HG03558 (cell line): ENCODE measurements around the gene SRBD1.

ENCODE experiments used
- ATAC-seq: cut with Tn5 transposase; IDR thresholded peaks from one replicate; pipeline ENCODE4 v1.9.1; 2021; ENCODE audit warnings: moderate number of reproducible peaks; ENCODE audit not compliant: unreplicated experiment; ENCODE audit errors: extremely low read depth

The SRBD1 gene

DNA sequence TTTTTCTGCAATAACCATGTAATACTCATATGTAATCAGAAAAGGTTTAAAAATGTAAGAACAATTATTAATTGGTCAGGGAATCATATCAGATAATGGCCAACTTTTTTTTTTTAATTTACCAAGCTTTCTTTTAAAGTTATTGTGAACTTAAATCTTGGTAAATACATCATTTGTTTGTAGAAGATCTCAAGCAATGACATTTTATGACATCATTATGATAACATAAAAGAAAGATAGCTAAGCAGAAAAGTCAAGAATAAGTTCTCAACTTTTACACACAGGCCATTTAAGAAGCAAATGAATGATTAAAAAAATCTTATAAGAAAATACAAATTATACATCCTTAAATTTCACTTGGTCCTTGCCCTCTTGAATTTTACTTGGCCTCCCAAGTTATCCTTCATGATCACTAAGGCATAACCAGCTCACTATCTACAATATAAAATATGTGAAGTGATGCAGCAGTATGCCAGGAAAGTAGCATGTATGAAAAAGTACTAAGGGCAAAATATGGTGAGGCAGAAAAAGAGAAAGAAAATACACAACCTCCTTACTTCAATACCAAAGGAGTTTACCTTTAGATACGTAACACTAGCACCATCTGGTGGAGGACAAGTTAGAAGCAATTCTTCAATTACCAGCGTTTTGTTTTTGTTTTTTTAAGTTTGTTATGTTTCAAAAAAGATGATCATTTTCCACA lies 116.6 kb downstream of the SRBD1 start:
- no peak for ATAC-seq

DNA sequence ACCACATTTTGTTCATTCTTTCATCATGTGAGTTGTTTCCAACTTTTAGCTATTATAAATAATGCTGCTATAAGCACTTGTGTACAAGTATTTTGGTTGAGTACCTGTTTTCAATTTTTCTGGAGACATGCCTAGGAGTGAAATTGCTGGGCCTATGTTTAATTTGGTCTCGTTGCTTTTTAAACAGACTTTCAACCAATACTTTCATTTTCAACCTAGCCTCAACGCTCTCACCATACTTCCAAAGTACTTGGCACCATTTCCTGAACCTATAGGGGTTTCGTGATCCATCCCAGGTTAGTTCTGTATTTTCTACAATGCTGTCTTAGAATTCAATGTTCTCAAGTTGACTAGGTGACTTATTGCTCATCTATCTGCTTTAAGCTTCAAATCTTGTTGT lies 126.1 kb downstream of the SRBD1 start:
- ATAC-seq, result no peak

DNA sequence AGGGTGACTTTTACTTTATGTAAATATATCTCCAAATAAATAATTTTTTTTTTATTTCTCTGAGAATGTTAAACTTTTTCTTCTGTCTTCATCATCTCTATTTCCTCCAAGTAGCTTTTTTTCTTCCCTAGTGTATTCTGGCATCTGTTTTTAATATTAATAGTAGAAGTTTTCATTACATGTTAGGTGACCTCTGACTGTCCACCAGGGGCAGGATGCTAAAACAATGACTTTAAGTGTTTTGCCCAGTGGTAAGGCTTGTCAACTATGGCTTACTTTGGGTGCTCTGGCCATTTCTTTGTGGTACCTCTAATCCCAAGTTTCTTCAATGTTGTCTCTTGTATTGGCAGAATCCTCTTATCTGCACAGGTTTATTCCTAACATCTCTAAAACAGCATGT lies 127.1 kb downstream of the SRBD1 start:
- no peak for ATAC-seq

DNA sequence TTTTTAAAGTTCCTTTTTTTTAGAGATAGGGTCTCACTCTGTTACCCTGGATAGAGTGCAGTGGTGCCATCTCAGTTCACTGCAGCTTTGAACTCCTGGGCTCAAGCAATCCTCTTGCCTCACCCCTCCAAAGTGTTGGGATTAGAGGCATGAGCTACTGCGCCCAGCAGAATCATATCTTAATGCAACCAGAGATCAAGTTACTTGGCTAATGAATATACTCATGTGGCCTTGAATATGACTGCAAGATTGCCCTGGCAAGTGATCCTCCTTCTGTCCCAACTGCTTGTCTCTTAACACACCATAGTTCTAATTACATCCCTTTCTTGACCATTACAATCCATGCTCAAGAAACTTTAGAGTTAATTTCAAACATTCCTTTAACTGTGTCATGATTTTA lies 133.5 kb downstream of the SRBD1 start:
- no peak for ATAC-seq

DNA sequence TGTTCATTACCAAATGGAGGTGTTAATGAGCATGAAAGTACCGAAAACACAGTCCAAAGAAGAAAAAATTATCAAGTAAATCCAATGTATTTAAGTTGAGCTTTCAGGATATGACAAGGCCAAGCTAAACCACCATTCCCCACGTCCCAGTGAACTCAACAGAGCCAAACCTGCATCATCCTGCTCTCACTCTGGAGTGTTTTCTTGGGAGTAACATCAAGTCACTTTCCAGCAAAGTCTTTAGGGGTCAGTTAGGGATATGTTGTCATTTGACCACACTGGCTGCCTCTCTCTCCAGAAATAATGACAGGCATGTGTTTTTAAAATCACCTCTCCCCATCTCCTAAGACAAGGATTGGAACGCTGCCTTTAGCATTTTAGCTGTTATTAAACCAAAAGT lies 140.5 kb downstream of the SRBD1 start:
- ATAC-seq, result no peak

DNA sequence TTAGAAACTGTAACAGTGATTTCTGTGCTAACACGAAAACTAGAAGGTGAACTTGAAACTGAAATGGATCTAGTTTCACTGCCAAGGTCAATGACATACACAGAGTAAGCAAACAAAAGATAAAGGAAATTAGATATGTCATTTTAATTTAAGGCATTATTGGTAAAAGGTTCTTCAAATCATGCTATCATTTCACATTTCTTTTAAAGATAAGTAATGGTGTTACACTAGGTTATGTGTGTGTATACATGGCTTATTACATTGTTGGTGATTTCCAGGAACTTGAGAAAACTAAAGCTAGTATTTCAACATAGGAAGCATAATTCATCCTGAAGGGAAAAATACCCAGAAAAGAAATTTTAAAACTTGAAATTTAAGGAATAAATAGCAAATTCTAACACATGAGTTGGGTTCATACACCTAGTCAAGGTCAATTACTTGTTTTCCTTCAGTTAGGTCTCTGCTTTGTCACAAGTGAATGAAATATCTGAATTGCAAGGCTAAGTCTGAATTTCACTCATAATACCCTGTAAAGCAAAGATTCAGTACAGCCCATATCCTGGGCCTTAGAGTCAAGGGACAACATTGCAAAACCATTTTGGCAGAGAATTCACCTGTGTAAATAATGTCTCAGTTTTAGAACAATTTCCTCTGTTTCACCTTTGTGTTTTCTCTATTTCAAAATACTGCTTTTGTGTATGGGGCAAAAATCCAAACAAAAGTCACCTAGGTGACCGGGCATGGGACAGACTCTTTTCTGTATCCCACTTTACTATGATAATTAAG lies 141.6 kb downstream of the SRBD1 start:
- ATAC-seq, result no peak

DNA sequence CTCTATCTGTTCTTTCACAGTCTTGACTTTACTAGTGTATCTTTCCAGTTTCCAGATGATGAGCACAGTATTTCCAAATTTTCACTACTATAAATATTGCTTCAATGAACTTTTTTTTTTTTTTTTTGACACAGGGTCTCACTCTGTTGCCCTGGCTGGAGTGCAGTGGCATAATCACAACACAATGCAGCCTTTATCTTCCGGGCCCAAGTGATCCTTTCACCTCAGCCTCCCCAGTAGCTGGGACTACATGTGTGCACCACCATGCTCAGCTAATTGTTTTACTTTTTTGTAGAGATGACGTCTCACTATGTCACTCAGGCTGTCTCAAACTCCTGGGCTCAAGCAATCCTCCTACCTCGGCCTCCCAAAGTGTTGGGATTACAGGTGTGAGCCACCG lies 142.8 kb downstream of the SRBD1 start:
- ATAC-seq, result no peak

DNA sequence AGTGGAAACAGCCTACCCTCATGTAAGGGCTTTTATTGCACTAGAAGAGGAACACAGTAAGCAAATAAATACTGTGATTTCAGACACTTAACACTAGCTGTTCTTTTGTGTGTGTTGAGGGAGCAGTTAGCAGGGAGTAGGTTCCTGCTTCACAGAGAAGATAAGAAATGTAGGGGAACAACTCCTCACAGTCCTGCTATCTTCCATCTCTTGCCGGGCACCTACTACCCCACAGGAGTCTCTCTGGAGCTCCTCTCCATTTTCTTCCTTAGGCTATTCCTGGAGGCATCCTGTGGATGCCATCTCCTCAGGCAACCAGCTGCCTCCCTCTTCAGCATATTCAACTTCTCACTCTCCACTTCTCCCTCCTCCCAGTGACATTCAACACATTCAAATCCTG lies 145.0 kb downstream of the SRBD1 start:
- no peak for ATAC-seq

DNA sequence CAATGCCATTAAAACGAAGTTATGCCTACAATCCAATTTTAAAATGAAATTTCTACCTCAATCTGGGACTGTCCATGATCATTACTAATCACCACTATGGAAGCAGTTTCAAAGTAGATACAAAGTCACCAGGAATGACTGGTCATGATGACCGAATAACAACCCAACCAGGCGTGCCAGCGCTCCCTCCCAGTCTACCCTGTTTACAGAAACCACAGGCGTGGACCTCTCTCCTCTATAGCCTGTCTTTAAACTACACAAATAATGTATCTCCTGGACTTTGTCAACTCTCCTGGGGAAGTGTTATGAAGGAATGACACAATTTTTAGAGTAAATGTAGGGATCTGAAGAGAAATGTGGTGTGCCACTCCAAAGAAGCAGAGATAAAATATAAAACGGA lies 150.2 kb downstream of the SRBD1 start:
- no peak for ATAC-seq

DNA sequence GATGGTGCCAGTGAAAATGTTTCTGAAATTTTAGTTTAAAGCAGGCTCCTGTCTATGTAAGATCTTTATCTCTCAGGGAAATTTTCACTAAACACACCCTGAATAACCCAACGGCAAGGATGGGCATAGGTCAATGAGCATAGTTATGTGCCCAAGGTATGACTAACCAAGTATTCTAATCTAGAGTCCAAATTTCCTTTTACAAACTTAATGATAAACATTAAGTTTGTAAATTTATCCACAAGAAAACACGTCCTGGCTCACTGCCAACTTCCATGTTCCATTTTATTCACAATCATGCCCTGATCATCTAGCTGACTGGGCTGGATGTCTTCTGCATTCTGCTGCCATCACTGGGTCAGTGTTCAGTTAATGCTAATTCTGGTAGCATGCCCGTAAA lies 151.2 kb downstream of the SRBD1 start:
- no peak for ATAC-seq

DNA sequence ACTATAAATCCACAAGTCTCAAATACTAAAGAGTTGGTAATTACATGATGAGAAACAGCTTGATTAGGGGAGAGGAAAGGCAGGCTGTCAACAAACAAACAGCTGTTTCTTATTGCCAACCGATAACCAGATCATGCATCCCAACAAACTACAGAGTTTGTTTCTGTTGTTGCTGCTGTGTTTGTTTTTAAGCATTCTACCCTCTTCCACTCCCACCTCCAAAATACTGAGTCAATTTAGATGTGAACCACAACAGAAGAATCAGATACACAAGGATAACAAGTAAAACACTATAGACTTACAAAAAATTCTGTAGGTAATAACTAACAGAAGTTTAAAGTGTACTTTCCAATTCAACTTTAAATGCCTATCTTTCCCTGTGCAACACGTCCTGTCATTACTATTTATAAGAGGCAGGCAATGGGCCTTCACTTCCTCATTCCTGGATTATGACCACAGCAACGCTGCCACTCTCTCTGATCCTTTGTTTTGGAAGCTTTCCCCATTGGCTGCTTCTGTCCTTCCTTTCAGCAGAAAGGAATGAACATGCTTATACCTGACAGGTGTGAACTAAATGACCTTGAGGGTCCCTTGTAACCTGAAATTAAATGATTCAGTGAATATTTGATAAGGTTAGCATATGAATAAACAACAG lies 152.0 kb downstream of the SRBD1 start:
- no peak for ATAC-seq

DNA sequence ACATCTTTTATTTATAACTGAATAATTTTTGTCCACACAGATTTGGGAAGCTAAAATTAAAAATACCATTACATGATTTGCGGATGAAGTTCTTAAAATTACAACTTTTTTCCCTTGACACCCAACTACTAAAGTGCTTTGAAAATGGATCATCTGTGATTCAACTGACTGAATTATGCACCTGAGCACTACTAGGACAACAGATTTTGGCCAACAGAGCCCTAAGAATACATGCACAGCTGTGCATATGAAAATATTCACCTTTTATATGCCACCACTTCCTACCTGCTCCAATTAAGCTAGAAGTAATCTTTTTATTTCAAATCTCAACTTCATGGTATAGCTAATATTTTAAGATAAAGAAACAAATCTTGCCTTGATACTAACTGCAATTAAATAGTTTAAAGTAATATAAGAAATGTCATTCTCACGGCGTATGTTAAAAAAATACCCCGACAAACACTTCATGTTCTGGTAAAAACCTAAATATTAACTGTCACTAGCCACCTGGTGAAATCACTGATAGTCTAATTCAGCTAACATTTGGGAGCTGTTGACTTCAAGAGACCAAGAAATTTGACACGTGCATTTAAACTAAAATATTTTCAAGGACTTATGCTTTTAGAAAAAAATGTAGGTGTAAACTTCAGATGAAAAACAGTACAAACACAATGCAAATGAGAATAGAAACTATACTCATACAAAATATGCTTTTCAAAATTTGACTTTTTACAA lies 153.7 kb downstream of the SRBD1 start:
- no peak for ATAC-seq

DNA sequence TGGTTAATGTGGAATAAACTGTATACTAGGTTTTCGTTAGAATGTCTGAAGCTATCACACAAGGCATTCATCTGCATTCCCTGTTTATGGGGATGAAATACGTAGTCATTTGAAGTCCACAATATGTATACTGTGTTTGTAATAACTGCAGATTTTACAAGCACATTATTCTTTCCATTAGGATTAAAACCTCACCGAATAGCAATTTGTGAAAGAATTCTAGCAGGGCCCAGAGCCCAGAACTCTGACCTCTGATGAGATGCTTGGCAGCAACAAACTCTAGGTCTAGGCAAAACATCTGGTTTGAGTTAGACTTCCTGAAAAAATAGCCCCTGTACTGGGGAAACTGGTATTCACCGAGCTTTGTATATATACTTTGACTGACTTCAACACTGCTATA lies 158.2 kb downstream of the SRBD1 start:
- ATAC-seq, result no peak

DNA sequence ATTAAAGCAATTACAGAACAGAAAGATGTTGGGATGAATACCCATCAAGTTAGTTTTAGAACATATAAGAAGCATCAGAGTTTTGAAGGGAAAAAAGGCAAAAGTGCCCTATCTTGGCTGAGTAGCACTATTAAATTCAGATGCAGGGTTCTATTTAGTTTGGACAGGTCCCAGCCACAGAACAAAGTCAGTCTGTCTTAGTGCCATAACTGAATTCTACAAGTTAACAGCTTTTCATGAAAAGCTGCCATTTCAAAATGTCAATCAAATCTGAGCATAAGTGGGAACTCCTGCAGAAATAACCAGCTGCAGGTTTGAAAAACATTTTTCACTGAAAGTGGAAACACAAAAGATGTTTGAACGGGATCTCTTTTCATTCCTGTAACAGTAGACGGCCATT lies 160.4 kb downstream of the SRBD1 start:
- no peak for ATAC-seq

DNA sequence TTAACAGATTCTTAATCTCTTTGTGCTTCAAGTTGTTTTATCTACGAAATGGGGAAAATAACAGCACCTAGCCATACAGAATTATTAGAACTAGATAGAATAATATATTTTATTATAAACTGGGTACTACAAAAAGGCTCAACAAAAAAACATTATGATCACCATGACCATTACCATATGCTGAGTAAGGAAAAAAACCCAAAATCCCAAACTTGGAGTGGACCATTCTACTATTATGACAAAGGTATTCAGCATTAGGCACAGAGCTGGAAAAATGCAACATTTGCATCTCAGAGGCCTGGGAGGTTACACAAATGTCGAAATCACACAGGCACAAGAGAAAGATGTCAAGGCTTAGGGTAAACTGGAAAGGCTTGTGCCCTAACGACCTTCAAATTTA lies 162.8 kb downstream of the SRBD1 start:
- ATAC-seq, result no peak

DNA sequence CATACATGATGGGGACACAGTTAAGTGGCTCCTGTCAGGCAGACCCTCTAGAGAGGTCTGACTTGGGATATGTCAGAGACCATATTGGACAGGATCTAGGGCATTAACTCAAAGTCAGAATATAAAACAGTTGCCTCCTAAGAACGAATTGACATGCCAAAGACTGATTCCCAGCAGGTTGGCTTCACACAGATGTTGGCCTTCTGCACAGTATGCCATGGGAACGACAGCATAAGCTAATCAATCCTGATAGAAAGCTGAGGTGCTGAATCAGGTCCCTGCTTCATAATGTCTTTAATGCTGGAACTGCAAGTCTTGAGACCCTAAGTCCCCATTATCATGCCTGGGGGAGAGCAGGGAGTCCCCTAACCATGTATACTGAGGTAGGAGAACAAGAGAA lies 165.1 kb downstream of the SRBD1 start:
- ATAC-seq, result no peak

DNA sequence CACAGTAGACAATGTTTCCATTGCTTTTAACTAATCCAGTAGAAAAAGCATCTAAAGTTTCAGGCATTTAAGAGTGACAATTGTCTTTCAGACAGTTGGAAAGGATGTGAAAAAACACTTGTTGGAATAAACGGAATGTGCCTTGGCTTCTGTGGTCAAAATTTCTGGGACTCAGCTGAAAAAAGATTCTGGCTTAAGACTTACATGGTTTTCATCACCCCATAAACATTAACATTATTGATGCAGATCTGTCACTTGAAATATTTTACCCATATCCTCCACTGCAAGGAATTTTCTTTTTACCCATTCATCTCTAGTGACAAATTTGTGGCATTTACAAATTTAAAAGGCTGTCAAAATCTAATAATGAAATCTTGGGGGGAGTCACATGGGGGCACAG lies 166.0 kb downstream of the SRBD1 start:
- no peak for ATAC-seq

DNA sequence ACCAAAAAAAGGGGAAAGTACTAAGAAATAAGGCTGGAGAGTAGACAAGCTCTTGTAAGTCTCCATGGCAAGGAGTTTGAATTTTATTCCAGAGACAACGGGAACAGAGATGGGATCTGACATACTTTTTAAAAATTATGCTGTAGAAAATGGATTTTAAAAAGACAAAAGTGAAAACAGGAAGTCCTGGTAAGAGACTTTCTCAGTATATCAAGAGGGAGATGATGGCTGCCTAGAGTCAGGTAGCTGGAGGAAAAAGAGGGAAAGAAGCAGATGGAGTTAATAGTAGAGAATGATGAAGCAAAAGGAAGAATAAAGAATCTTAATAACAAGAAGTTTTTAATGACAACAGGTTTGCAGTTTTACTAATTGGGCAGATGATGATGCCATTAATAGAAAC lies 168.1 kb downstream of the SRBD1 start:
- no peak for ATAC-seq

DNA sequence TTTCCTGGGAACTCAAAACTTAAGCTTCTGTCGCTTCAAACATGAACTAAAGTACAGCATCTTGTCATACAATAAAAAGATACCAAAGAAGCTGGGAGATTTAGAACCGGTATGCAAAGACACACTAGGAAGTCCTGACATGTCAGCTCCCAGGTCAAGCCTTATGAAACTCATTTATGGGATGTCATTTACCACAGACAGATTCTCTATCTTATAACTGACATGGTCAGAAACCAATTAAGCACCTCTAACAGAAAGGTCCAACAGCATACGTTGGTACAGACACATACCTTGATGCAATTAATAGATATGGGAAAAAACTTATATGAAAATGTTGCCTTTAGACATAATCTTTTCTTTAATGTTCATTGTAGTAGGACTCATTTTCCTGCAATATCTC lies 169.0 kb downstream of the SRBD1 start:
- ATAC-seq, result no peak

DNA sequence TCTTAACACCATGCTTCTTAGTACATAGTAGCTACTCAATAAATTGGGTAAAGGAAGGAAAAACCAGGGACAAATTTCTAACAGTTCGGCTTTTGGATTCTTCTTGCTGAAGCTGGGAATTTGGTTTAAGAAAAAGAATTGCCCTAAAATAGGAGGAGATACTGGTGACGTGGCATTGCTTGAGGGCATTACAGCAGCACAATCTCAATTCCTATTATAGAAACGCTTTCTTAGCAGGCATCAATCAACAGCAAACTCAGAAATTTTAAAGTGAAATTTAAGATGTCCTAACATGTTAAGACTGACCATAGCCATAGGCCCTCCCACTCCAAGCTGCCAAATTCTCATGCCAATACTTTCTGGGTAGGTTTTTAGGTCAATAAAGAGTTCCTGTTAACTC lies 169.5 kb downstream of the SRBD1 start:
- ATAC-seq, result no peak
